ENCODE data around the gene CLRN3.

- TF ChIP-seq CTCF (conservative IDR thresholded peaks at IDR 0.05; ENCODE audit: low read depth in 2 of 2) (no peak), JUNB (IDR thresholded peaks at IDR 0.05; ENCODE audit: unreplicated experiment) (no peak), POLR2AphosphoS5 (IDR thresholded peaks at IDR 0.05; ENCODE audit: low read depth) (no peak), EZH2 (IDR thresholded peaks at IDR 0.05; ENCODE audit: low read depth, unreplicated experiment) (no peak)
Observed at GRCh38 chr10:127869329-127869728, 23.4 kb downstream of the CLRN3 start.

Measured in GM23338 (cell line).